ENCODE measurements around the gene SRSF3.
"Not testable (repeated sequence)": the region's sequence is repeated elsewhere in the genome, so short reads cannot be mapped to it uniquely, and the experiment has no call there.

The SRSF3 gene

GRCh38 chr6:36576578-36576977 is 17.6 kb upstream of the SRSF3 start:
- no peak for DNase-seq (ENCODE audit: low read depth)

- DNase-seq (ENCODE audit: low read depth), result no peak
Measured at GRCh38 chr6:36577301-36577700, 16.9 kb upstream of the SRSF3 start.

GRCh38 chr6:36578030-36578429 is 16.1 kb upstream of the SRSF3 start:
- DNase-seq (ENCODE audit: low read depth), result no peak

- DNase-seq (ENCODE audit: low read depth), result no peak
Measured at GRCh38 chr6:36578431-36578830, 15.7 kb upstream of the SRSF3 start.

- no peak for DNase-seq (ENCODE audit: low read depth)
Measured at GRCh38 chr6:36580184-36580526, 14.0 kb upstream of the SRSF3 start.

- DNase-seq (ENCODE audit: low read depth), result no peak
Measured at GRCh38 chr6:36581716-36582115, 12.4 kb upstream of the SRSF3 start.

- no peak for DNase-seq (ENCODE audit: low read depth)
Measured at GRCh38 chr6:36586606-36587005, 7.6 kb upstream of the SRSF3 start.

GRCh38 chr6:36589025-36589400 is 5.1 kb upstream of the SRSF3 start:
- DNase-seq (ENCODE audit: low read depth), result not testable (repeated sequence)

GRCh38 chr6:36590237-36590636 is 3.9 kb upstream of the SRSF3 start:
- no peak for DNase-seq (ENCODE audit: low read depth)

GRCh38 chr6:36592221-36592655 is 1.9 kb upstream of the SRSF3 start:
- no peak for DNase-seq (ENCODE audit: low read depth)

- peak; percentile 25 for DNase-seq (ENCODE audit: low read depth)
Measured at GRCh38 chr6:36593569-36594028, 563 bp upstream of the SRSF3 start.

GRCh38 chr6:36594816-36595643 is 868 bp downstream of the SRSF3 start:
- no peak for DNase-seq (ENCODE audit: low read depth)

GRCh38 chr6:36596356-36596755 is 2.2 kb downstream of the SRSF3 start:
- no peak for DNase-seq (ENCODE audit: low read depth)

GRCh38 chr6:36597775-36598174 is 3.6 kb downstream of the SRSF3 start:
- DNase-seq (ENCODE audit: low read depth), result no peak

- DNase-seq (ENCODE audit: low read depth), result no peak
Measured at GRCh38 chr6:36598326-36598725, 4.2 kb downstream of the SRSF3 start.

- DNase-seq (ENCODE audit: low read depth), result no peak
Measured at GRCh38 chr6:36598739-36599318, 4.7 kb downstream of the SRSF3 start.

GRCh38 chr6:36599791-36600209 is 5.6 kb downstream of the SRSF3 start:
- no peak for DNase-seq (ENCODE audit: low read depth)

- DNase-seq (ENCODE audit: low read depth), result no peak
Measured at GRCh38 chr6:36600564-36601146, 6.5 kb downstream of the SRSF3 start.

- DNase-seq (ENCODE audit: low read depth), result not testable (repeated sequence)
Measured at GRCh38 chr6:36601818-36602217, 7.7 kb downstream of the SRSF3 start.

GRCh38 chr6:36603222-36604089 is 9.3 kb downstream of the SRSF3 start:
- DNase-seq (ENCODE audit: low read depth), result no peak

GRCh38 chr6:36604090-36605060 is 10.2 kb downstream of the SRSF3 start:
- no peak for DNase-seq (ENCODE audit: low read depth)

Data from stimulated activated CD8-positive, alpha-beta memory T cell treated with anti-CD3 and anti-CD28 coated beads, Interleukin-12 subunit alpha, Interleukin-12 subunit beta, amount 100 ng/mL, for 4 hours (primary cell).